ENCODE measurements around the gene NDUFB7.
"Not testable (repeated sequence)": the region's sequence is repeated elsewhere in the genome, so short reads cannot be mapped to it uniquely, and the experiment has no call there.

The NDUFB7 gene

GRCh38 chr19:14553939-14554243 lies 18.0 kb downstream of the NDUFB7 start:
- DNase-seq (ENCODE audit: low read depth in 3 of 3): no peak

GRCh38 chr19:14553042-14553938 lies 18.6 kb downstream of the NDUFB7 start:
- no peak for DNase-seq (ENCODE audit: low read depth in 3 of 3)

- DNase-seq (ENCODE audit: low read depth in 3 of 3): not testable (repeated sequence)
Measured at GRCh38 chr19:14552006-14552360, 19.9 kb downstream of the NDUFB7 start.

GRCh38 chr19:14551134-14552005 lies 20.5 kb downstream of the NDUFB7 start:
- peak in 2 of 3 donors; percentile 63 to 67 for DNase-seq (ENCODE audit: low read depth in 3 of 3)

GRCh38 chr19:14550201-14550754 lies 21.6 kb downstream of the NDUFB7 start:
- DNase-seq (ENCODE audit: low read depth in 3 of 3): no peak

- DNase-seq (ENCODE audit: low read depth in 3 of 3): no peak
Measured at GRCh38 chr19:14545716-14546082, 26.2 kb downstream of the NDUFB7 start.

GRCh38 chr19:14544977-14545715 lies 26.7 kb downstream of the NDUFB7 start:
- DNase-seq (ENCODE audit: low read depth in 3 of 3): no peak

- no peak for DNase-seq (ENCODE audit: low read depth in 3 of 3)
Measured at GRCh38 chr19:14544047-14544446, 27.8 kb downstream of the NDUFB7 start.

- DNase-seq (ENCODE audit: low read depth in 3 of 3): no peak
Measured at GRCh38 chr19:14542711-14543328, 29.0 kb downstream of the NDUFB7 start.

GRCh38 chr19:14541979-14542378 lies 29.9 kb downstream of the NDUFB7 start:
- DNase-seq (ENCODE audit: low read depth in 3 of 3): not testable (repeated sequence)

- DNase-seq (ENCODE audit: low read depth in 3 of 3): no peak
Measured at GRCh38 chr19:14540741-14541525, 30.9 kb downstream of the NDUFB7 start.

GRCh38 chr19:14536926-14537692 lies 34.8 kb downstream of the NDUFB7 start:
- DNase-seq (ENCODE audit: low read depth in 3 of 3): peak in 2 of 3 donors; percentile 44 to 63

GRCh38 chr19:14533450-14533849 lies 38.4 kb downstream of the NDUFB7 start:
- DNase-seq (ENCODE audit: low read depth in 3 of 3): no peak

- DNase-seq (ENCODE audit: low read depth in 3 of 3): no peak
Measured at GRCh38 chr19:14530506-14530905, 41.4 kb downstream of the NDUFB7 start.

GRCh38 chr19:14530005-14530348 lies 41.9 kb downstream of the NDUFB7 start:
- no peak for DNase-seq (ENCODE audit: low read depth in 3 of 3)

GRCh38 chr19:14529254-14530004 lies 42.4 kb downstream of the NDUFB7 start, which contains the start of gene TECR:
Gene TECR, plus strand, starts transcription at chr19:14529594. Its CDS starts 103 bp downstream, at chr19:14529697.
- DNase-seq (ENCODE audit: low read depth in 3 of 3): peak; percentile 100

- no peak for DNase-seq (ENCODE audit: low read depth in 3 of 3)
Measured at GRCh38 chr19:14528419-14529253, 43.2 kb downstream of the NDUFB7 start.

- no peak for DNase-seq (ENCODE audit: low read depth in 3 of 3)
Measured at GRCh38 chr19:14526423-14526822, 45.4 kb downstream of the NDUFB7 start.

Measured in stimulated activated CD4-positive, alpha-beta T cell treated with anti-CD3 and anti-CD28 coated beads, TNF-alpha, amount 100 ng/mL, for 48 hours (primary cell).